Type B pancreatic cell (in vitro differentiated cells): ENCODE results near the gene HSD17B13. TPM values are rescaled to one million over a fixed set of nuclear protein-coding genes. Genes with fewer than 3 reads are reported as not detected.
"Not testable (repeated sequence)": the region's sequence is repeated elsewhere in the genome, so short reads cannot be mapped to it uniquely, and the experiment has no call there.

ENCODE experiments used
- DNase-seq: peaks from one replicate; pipeline ENCODE4 v3.0.0; 2021; ENCODE audit warnings: mixed read lengths; ENCODE audit not compliant: unreplicated experiment; ENCODE audit errors: extremely low spot score
- H3K27ac Mint-ChIP-seq: 2 replicates; pipeline ENCODE4 v1.8.0; 2021; ENCODE audit warnings: mild to moderate bottlenecking, mixed read lengths
- H3K27me3 Mint-ChIP-seq: 2 replicates; pipeline ENCODE4 v1.8.0; 2021; ENCODE audit warnings: mixed read lengths
- H3K36me3 Mint-ChIP-seq: 2 replicates; pipeline ENCODE4 v1.8.0; 2021; ENCODE audit warnings: mixed read lengths
- H3K4me1 Mint-ChIP-seq: one replicate; pipeline ENCODE4 v1.8.0; 2021; ENCODE audit warnings: mixed read lengths; ENCODE audit not compliant: unreplicated experiment
- H3K4me3 Mint-ChIP-seq: 2 replicates; pipeline ENCODE4 v1.8.0; 2021; ENCODE audit warnings: mild to moderate bottlenecking, mixed read lengths
- H3K9me3 Mint-ChIP-seq: 2 replicates; pipeline ENCODE4 v1.8.0; 2021; ENCODE audit warnings: mixed read lengths
- total RNA-seq: library from RNA; stranded (reverse); gene quantifications from 2 replicates; pipeline ENCODE4 v1.2.1, GENCODE V29; 2021; ENCODE audit warnings: low replicate concordance
- TF ChIP-seq, protein P1 (sequence below): fragments of 200-600 bp; sonication (generic); conservative IDR thresholded peaks from 2 replicates; pipeline ENCODE4 v1.5.0; 2021; ENCODE audit warnings: antibody characterized with exemption, mild to moderate bottlenecking

The HSD17B13 gene
- total RNA-seq, 1 donor from 2014 or later, result 0.17 TPM

DNA sequence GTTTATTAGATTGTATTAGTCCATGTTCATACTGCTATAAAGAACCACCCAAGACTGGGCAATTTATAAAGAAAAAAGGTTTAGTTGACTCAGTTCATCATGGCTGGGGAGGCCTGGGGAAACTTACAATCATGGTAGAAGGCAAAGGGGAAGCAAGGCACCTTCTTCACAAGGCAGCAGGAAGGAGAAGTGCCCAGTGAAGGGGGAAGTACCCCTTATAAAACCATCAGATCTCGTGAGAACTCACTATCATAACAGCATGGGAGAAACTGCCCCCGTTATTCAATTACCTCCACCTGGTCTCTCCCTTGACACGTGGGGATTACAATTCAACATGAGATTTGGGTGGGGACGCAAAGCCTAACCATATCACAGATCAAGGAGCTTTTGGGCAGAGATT, 8.1 kb upstream of the HSD17B13 start:
- Mint-ChIP-seq H3K36me3 (peaks cover 13% of the 10 kb centered on the region), H3K9me3 (peaks cover 9% of the 10 kb centered on the region), H3K27ac (no peak overlapping the region), H3K4me3 (no peak overlapping the region), H3K27me3 (no peaks in the 10 kb centered on the region), H3K4me1 (peaks cover 9% of the 10 kb centered on the region)
- TF ChIP-seq, protein P1, sequence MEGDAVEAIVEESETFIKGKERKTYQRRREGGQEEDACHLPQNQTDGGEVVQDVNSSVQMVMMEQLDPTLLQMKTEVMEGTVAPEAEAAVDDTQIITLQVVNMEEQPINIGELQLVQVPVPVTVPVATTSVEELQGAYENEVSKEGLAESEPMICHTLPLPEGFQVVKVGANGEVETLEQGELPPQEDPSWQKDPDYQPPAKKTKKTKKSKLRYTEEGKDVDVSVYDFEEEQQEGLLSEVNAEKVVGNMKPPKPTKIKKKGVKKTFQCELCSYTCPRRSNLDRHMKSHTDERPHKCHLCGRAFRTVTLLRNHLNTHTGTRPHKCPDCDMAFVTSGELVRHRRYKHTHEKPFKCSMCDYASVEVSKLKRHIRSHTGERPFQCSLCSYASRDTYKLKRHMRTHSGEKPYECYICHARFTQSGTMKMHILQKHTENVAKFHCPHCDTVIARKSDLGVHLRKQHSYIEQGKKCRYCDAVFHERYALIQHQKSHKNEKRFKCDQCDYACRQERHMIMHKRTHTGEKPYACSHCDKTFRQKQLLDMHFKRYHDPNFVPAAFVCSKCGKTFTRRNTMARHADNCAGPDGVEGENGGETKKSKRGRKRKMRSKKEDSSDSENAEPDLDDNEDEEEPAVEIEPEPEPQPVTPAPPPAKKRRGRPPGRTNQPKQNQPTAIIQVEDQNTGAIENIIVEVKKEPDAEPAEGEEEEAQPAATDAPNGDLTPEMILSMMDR, result no peak
- no peak for DNase-seq

DNA sequence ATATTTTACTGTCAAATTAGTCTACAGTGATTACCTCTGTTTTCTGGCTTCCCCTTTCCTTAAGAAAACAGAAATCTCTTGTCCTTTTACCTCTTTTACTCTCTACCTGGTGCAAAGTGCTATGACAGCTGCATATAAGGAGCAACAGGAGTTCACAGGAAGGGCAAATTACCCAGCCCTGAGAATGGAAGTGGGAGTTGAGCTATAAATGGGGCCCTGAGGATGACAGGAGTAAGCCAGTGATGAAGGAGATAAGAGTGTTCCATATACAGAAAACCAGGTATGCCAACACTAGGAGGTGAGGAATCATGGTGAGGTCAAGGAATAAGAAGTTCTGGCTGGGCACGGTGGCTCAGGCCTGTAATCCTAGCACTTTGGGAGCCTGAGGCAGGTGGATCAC, 4.5 kb upstream of the HSD17B13 start:
- no peaks in the 10 kb centered on the region for H3K9me3 Mint-ChIP-seq
- H3K4me3 Mint-ChIP-seq, result no peak overlapping the region
- no peaks in the 10 kb centered on the region for H3K36me3 Mint-ChIP-seq
- no peaks in the 10 kb centered on the region for H3K27me3 Mint-ChIP-seq
- no peak overlapping the region for H3K27ac Mint-ChIP-seq
- TF ChIP-seq, protein P1, result no peak
- H3K4me1 Mint-ChIP-seq, result peaks cover 9% of the 10 kb centered on the region
- no peak for DNase-seq

DNA sequence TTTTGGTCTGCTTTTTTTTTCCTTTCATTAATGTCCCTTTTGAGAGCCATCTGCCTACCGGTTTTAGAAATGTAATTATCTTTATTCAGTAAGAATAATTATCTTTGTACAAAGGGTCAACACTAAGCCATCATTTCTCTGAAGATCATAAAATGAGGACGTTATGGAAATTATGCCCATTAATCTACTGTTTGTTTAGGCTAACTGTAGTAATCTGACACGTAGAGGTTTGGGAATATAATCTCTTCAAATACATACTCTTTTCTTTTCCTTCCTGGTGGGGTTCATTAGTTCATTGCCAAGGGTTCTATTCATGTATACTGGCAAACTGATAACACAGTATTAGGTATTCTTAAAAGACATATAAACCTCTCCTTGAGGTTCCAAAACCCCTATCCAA, 3.8 kb upstream of the HSD17B13 start:
- TF ChIP-seq, protein P1, result no peak
- H3K36me3 Mint-ChIP-seq, result no peaks in the 10 kb centered on the region
- no peak overlapping the region for H3K4me3 Mint-ChIP-seq
- no peaks in the 10 kb centered on the region for H3K27me3 Mint-ChIP-seq
- H3K9me3 Mint-ChIP-seq, result no peaks in the 10 kb centered on the region
- DNase-seq, result no peak
- H3K4me1 Mint-ChIP-seq, result peaks cover 9% of the 10 kb centered on the region
- H3K27ac Mint-ChIP-seq, result no peak overlapping the region

DNA sequence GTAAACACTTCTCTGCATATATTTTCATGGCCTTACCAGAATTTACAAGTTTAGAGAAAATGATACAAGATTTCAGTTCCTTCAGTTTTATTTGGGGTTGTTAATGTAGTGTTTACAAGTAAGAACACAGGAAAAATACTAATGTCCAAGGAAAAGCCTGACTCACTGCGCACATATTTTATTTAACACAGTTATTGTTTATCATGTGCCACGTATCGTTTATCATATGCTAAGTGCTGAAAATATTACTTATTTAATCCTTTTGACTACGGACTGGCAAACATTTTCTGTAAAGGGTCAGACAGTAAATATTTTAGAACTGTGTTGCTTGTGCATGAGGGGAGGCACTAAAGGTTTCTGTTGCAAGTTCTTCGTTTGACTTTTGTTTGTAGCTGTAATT, 794 bp downstream of the HSD17B13 start:
- peaks cover 6% of the 10 kb centered on the region for H3K4me1 Mint-ChIP-seq
- no peaks in the 10 kb centered on the region for H3K27me3 Mint-ChIP-seq
- no peaks in the 10 kb centered on the region for H3K36me3 Mint-ChIP-seq
- no peak for DNase-seq
- H3K9me3 Mint-ChIP-seq, result no peaks in the 10 kb centered on the region
- H3K27ac Mint-ChIP-seq, result no peak overlapping the region
- H3K4me3 Mint-ChIP-seq, result no peak overlapping the region
- TF ChIP-seq, protein P1, result no peak

DNA sequence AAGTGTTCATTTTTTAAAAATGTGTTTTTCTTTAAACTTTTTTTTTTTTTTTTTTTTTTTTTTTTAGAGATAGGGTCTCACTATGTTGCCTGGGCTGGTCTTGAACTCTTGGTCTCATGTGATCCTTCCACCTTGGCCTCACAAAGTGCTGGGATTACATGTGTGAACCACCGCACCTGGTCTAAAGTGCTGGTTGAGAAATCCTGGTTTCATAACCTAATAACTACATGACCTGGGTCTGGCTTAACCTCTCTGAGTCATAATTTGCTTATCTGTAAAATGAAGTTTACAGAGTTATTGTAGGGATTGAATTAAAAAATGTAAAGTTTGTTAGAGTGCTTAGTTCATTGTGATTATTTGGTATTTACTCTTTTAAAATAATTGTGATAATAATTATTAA, 5.2 kb downstream of the HSD17B13 start:
- Mint-ChIP-seq H3K27me3 (no peaks in the 10 kb centered on the region), H3K36me3 (no peaks in the 10 kb centered on the region), H3K4me3 (no peak overlapping the region), H3K4me1 (no peaks in the 10 kb centered on the region), H3K9me3 (no peaks in the 10 kb centered on the region), H3K27ac (no peak overlapping the region)
- DNase-seq, result no peak
- TF ChIP-seq, protein P1, result no peak

DNA sequence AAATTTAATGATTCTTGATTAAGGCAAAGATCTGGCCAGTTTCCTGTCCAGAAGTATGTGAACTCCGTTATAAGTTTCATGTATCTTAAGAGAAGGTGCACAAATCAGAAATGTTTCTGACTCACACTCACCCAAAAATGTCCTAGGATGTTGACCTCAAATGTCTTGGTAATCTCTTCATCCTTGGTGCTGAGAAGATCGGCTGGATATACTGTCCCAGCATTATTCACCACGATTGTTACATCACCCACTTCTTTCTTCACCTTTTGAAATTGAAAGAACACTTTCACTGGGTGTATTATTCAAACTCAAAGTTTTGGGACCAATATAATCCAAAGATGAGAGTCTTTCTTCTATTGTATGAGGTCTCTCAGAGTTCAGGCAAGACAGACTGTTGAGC, 5.7 kb downstream of the HSD17B13 start:
- no peaks in the 10 kb centered on the region for H3K27me3 Mint-ChIP-seq
- no peaks in the 10 kb centered on the region for H3K9me3 Mint-ChIP-seq
- H3K4me3 Mint-ChIP-seq, result no peak overlapping the region
- TF ChIP-seq, protein P1, result no peak
- no peak overlapping the region for H3K27ac Mint-ChIP-seq
- no peak for DNase-seq
- H3K4me1 Mint-ChIP-seq, result no peaks in the 10 kb centered on the region
- H3K36me3 Mint-ChIP-seq, result no peaks in the 10 kb centered on the region

DNA sequence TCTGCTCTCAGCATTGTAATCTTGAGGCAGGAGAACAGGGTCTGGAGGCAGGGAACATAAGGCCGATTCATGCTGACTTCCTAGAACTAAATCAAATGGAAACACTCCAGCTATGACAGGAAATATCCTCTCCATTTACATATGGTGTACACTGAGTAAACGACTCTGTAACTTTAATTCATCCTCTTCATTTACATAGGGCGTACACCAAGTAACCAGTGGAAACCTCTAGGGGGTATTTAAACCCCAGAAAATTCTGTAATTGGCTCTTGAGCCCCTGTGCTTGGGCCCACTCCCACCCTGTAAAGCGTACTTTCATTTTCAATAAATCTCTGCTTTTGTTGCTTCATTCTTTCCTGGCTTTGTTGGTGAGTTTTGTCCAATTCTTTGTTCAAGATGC, 7.7 kb downstream of the HSD17B13 start:
- not testable (repeated sequence) for H3K9me3 Mint-ChIP-seq, H3K4me1 Mint-ChIP-seq, H3K27me3 Mint-ChIP-seq, H3K4me3 Mint-ChIP-seq, H3K27ac Mint-ChIP-seq, DNase-seq, H3K36me3 Mint-ChIP-seq
